Fibroblast of pulmonary artery (primary cell): ENCODE measurements around the gene CADM1.

Experiments
- DNase-seq: peaks from one replicate; pipeline ENCODE4 v3.0.0-alpha.2; 2010; ENCODE audit warnings: low read depth
- H3K4me3 ChIP-seq: replicated peaks from 2 replicates; pipeline ENCODE4 v1.5.1; 2011; ENCODE audit warnings: low read depth, mild to moderate bottlenecking, control low read depth, low read length, moderate library complexity
- TF ChIP-seq, protein P1 (sequence below): IDR thresholded peaks from 2 replicates; pipeline ENCODE4 v1.5.1; 2011; ENCODE audit warnings: mild to moderate bottlenecking, control low read depth, low read length, inconsistent platforms; ENCODE audit errors: missing control alignments

The CADM1 gene

DNA sequence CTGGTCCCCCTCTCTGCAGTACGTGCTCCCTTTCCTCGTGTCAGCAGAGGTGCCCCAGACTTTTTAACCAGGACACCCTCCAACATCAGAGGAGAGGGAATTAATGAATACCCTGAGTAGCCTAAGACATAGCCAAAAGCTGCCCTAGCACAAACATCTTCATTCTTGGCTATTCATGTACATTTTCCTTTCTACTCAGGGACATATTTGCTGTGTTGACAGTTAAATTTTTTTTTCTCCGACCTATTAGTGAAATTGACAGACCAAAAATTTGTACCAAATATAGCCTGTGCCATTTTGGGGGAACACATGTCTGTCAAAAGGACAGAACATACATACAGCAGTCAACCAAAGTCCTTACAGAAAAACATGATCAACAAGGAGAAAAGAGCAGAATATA, 33.3 kb downstream of the CADM1 start:
- no peak overlapping the region for H3K4me3 ChIP-seq
- no peak for DNase-seq
- TF ChIP-seq, protein P1, sequence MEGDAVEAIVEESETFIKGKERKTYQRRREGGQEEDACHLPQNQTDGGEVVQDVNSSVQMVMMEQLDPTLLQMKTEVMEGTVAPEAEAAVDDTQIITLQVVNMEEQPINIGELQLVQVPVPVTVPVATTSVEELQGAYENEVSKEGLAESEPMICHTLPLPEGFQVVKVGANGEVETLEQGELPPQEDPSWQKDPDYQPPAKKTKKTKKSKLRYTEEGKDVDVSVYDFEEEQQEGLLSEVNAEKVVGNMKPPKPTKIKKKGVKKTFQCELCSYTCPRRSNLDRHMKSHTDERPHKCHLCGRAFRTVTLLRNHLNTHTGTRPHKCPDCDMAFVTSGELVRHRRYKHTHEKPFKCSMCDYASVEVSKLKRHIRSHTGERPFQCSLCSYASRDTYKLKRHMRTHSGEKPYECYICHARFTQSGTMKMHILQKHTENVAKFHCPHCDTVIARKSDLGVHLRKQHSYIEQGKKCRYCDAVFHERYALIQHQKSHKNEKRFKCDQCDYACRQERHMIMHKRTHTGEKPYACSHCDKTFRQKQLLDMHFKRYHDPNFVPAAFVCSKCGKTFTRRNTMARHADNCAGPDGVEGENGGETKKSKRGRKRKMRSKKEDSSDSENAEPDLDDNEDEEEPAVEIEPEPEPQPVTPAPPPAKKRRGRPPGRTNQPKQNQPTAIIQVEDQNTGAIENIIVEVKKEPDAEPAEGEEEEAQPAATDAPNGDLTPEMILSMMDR, result no peak

DNA sequence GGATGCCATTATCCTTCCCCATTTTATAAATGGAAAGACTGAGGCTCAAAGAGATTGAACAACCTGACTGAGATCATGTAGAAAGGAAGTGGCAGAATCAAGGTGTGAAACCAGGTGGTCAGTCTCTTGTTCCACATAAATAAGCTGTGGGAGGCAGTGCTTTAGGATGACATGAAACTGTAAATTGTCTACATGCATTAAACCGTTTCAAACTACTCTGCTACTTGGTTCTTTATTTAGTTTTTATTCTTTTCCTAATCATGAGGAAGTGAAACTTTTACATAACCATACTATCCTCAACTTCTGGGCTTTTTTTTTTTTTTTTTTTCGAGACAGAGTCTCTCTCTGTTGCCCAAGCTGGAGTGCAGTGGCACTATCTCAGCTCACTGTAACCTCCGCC, 34.9 kb downstream of the CADM1 start:
- no peak for DNase-seq
- TF ChIP-seq, protein P1, result no peak
- no peak overlapping the region for H3K4me3 ChIP-seq

DNA sequence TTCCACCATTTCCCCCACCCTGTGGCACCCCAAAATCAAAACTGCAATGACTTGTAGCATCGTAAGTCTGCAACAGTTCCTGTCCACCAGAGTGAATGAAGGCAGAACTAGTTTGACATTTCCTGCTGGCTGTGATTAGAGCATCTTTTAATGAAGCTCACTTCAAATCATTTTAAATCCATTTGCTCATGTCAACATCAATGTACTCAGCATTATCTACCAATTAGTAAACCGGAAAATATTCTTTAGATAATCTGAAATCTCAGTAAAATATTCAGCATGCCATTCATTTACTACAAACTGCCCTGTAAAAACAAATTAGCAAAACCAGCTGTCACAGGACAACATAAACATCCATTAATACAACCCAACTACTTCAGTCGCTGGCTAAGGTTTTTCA, 38.1 kb downstream of the CADM1 start:
- DNase-seq, result no peak
- no peak overlapping the region for H3K4me3 ChIP-seq
- TF ChIP-seq, protein P1, result no peak

DNA sequence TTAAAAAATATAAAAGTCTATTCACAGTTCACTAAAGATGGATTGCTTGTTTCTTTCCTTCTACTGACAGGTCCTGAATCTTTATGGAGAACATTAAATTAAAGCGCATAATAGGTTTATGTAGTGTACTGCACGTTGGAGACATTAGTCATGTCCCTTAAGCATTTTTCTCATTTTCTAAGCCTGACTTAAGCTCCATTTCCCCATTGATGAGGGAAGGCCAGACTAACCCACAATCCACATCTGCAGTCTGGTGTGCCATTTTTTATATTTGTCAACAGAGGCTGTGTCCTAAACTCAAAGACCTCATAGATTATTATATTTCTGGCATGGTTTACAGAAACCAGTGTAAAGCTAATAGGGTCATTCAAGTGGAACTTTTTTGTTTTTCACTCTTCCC, 39.9 kb downstream of the CADM1 start:
- DNase-seq, result no peak
- H3K4me3 ChIP-seq, result no peak overlapping the region
- TF ChIP-seq, protein P1, result no peak

DNA sequence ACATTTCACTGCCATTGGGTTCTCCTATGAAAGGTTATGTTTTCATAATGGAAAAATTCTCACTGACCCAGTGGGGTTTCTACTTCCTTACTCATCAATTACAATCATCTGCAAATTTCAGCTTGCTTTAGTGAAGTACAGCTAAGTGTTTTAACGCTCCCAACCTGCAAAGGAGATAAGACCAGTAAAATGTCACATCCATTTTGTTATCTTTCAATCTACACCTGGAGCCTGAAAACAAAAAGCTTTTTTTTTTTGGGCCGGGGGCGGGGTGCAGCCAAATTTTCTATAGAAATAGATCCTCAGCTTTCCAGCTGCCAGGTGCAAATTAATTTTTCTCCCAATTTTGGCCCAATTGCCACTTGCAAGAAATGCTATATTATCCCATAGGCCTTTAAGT, 40.6 kb downstream of the CADM1 start:
- DNase-seq, result no peak
- TF ChIP-seq, protein P1, result no peak

DNA sequence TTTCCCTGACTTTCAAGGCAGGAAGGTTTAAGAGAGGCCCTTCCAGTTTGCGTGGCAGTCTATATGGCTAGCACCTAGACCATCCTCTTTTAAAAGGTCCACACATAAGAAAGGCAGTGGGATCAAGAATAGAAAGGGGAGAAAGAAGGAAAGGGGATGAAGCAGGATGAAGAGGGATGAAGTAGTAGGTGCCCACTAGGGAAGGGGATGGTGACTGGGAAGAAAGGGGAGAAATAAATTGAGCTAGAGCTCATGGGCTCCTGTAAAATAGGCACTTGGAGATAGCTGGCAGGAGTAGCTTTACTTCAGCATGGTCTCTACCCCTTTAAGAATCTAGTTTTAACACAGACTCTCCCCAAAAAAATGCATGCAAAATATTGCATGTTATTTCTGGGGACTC, 41.5 kb downstream of the CADM1 start:
- TF ChIP-seq, protein P1, result no peak
- H3K4me3 ChIP-seq, result no peak overlapping the region
- no peak for DNase-seq

More for the DNA sequence above, 40.6 kb downstream of the CADM1 start:
- no peak overlapping the region for H3K4me3 ChIP-seq

DNA sequence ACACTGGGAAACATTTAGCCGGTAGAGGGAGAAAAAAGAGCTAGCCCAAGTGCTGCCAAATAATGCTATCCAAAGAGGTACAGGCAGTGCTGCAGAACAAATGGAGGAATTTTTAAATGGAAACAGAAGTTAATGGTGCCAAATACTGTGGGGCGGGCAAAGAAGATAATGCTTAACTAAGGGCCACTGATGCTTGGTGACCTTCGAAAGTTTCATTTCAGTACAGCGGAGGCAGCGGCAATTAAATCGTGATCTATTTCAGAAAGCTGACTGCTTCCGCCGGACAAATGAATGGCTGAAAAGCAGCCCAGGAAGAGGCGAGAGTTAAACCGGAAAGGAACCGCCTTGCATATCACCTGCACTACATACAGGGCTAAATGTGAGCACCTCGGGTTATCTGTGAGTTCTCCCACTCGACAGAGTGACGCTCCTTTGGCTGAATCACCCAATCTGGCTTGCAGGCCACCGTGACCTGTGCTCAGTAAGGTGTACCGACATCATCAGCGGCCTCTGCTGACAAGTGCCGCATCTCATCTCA, 42.1 kb downstream of the CADM1 start:
- TF ChIP-seq, protein P1, result no peak
- no peak overlapping the region for H3K4me3 ChIP-seq
- no peak for DNase-seq
